Right lobe of liver (tissue), 6 donors: ENCODE data around the gene CACNA1D. TPM values are rescaled to one million over a fixed set of nuclear protein-coding genes. Genes with fewer than 3 reads are reported as not detected.

ENCODE experiments used
- ATAC-seq, 4 donors: fragments of 200-7000 bp; cut with Tn5 transposase; one replicate each; pipeline ENCODE4 v1.9.1; 2020; ENCODE audit warnings: mild to moderate bottlenecking in 4 of 4, moderate library complexity in 4 of 4
- DNase-seq, 3 donors: peaks; one replicate each; pipeline ENCODE4 v3.0.0-alpha.2; 2020
- H3K27ac ChIP-seq, 3 donors: fragments of 200-600 bp; one replicate each; pipeline ENCODE4 v1.8.0; 2022
- H3K27me3 ChIP-seq, 2 donors: fragments of 200-600 bp; one replicate each; pipeline ENCODE4 v1.8.0; 2022
- H3K36me3 ChIP-seq, 4 donors: fragments of 200-600 bp; sonication (generic) in 1 of 4; one replicate each; pipeline versions ENCODE4 v1.5.1 to v1.8.0; 2017 to 2022; ENCODE audit warnings: control low read depth in 1 of 4
- H3K4me1 ChIP-seq, 4 donors: fragments of 200-600 bp; sonication (generic) in 1 of 4; one replicate each; pipeline versions ENCODE4 v1.5.1 to v1.8.0; 2017 to 2022; ENCODE audit warnings: control low read depth in 1 of 4
- H3K4me3 ChIP-seq, 3 donors: fragments of 200-600 bp; one replicate each; pipeline ENCODE4 v1.8.0; 2022
- H3K9me3 ChIP-seq, 4 donors: fragments of 200-600 bp; sonication (generic) in 1 of 4; one replicate each; pipeline versions ENCODE4 v1.5.1 to v1.8.0; 2017 to 2022; ENCODE audit warnings: control low read depth in 1 of 4
- CTCF ChIP-seq, 4 donors: fragments of 200-600 bp in 3 of 4; fragments of 450-650 bp in 1 of 4; IDR thresholded peaks; one replicate each; pipeline versions ENCODE4 v1.5.1 to v1.8.0; 2016 to 2022; ENCODE audit warnings: antibody characterized with exemption in 4 of 4, mild to moderate bottlenecking in 2 of 4
- POLR2A ChIP-seq: fragments of 450-650 bp; IDR thresholded peaks from one replicate; pipeline ENCODE4 v1.6.1; 2017; ENCODE audit warnings: antibody characterized with exemption, mild to moderate bottlenecking
- WGBS: methylation state at CpG from one replicate; pipeline ENCODE4 v1.1.6; 2018; ENCODE audit warnings: low coverage, low lambda C conversion rate; ENCODE audit not compliant: insufficient coverage; ENCODE audit errors: missing lambda C conversion rate; 5-methylcytosine and 5-hydroxymethylcytosine counted together
- intact Hi-C, 2 donors: fragments of 100-400 bp; cut with DNase I; formaldehyde crosslinking; loops; one replicate each; pipeline versions ENCODE4 v1.11.2 to v1.14.1; 2022
- total RNA-seq, 6 experiments: library from RNA; depleted of rRNA in 2 of 6; stranded (reverse); fragments of >200 nt in 2 of 6; fragmentation: NEBNext Ultra II Directional in 3 of 6; extraction: Animal tissue kit (Norgen Biotek cat#: 25700) in 3 of 6; gene quantifications; one replicate each; pipeline versions ENCODE4 v1.1.0 to v1.2.4, GENCODE V29; 2016 to 2023
- donor health status: DM: no; HTN: yes; CAD: no.
- donor health status: DM: no; HTN: no; CAD: no.
- donor health status: DM: no; HTN: no; CAD: no.
- donor health status: DM: no; HTN: yes; CAD: no.
- donor health status: DM: no; HTN: yes; CAD: no.

Gene CACNA1D
- total RNA-seq, 6 experiments from 2014 or later = 5.5 to 12.7 (median 9.3) TPM

GRCh38 chr3:53618524-53618906, 124.1 kb downstream of the CACNA1D start:
- TF ChIP-seq POLR2A (no peak), CTCF (IDR thresholded peaks at IDR 0.05) (no peak)
- ATAC-seq (no peak), DNase-seq (no peak)
- H3K27me3 ChIP-seq = no peaks in the 10 kb centered on the region
- WGBS = 90% methylated on average over 5 of the region's 6 CpGs
- no peaks in the 10 kb centered on the region for H3K9me3 ChIP-seq
- intact Hi-C loops = no loop called here
- no peaks in the 10 kb centered on the region for H3K36me3 ChIP-seq
- no peak overlapping the region for H3K4me3 ChIP-seq
- H3K27ac ChIP-seq = no peak overlapping the region
- H3K4me1 ChIP-seq = no peaks in the 10 kb centered on the region

- DNase-seq (no peak), ATAC-seq (no peak)
- Histone ChIP-seq H3K4me1 (no peaks in the 10 kb centered on the region), H3K27me3 (no peaks in the 10 kb centered on the region), H3K4me3 (no peak overlapping the region), H3K27ac (no peak overlapping the region), H3K9me3 (no peaks in the 10 kb centered on the region), H3K36me3 (no peaks in the 10 kb centered on the region)
- TF ChIP-seq POLR2A (no peak), CTCF (IDR thresholded peaks at IDR 0.05) (no peak)
- intact Hi-C loops = no loop called here
- WGBS = no CpG with 5 or more reads among the region's 5 CpGs
These were observed 124.5 kb downstream of the CACNA1D start for GRCh38 chr3:53618936-53619335.

GRCh38 chr3:53624061-53624857, 129.8 kb downstream of the CACNA1D start:
- Histone ChIP-seq H3K4me3 (no peak overlapping the region), H3K27ac (no peak overlapping the region)
- TF ChIP-seq CTCF (IDR thresholded peaks at IDR 0.05) (no peak), POLR2A (no peak)

GRCh38 chr3:53626876-53627275, 132.5 kb downstream of the CACNA1D start:
- no peaks in the 10 kb centered on the region for H3K4me1 ChIP-seq
- H3K4me3 ChIP-seq = no peak overlapping the region
- TF ChIP-seq POLR2A (no peak), CTCF (IDR thresholded peaks at IDR 0.05) (no peak)
- no peaks in the 10 kb centered on the region for H3K27me3 ChIP-seq
- no peaks in the 10 kb centered on the region for H3K9me3 ChIP-seq
- no peaks in the 10 kb centered on the region for H3K36me3 ChIP-seq
- DNase-seq (no peak), ATAC-seq (no peak)
- 67% methylated on average over 2 of the region's 3 CpGs for WGBS
- intact Hi-C loops = no loop called here
- H3K27ac ChIP-seq = no peak overlapping the region

More at GRCh38 chr3:53624061-53624857, 129.8 kb downstream of the CACNA1D start:
- intact Hi-C loops = no loop called here
- Histone ChIP-seq H3K4me1 (no peaks in the 10 kb centered on the region), H3K9me3 (no peaks in the 10 kb centered on the region), H3K36me3 (no peaks in the 10 kb centered on the region), H3K27me3 (no peaks in the 10 kb centered on the region)
- ATAC-seq (no peak), DNase-seq (no peak)
- WGBS = 70% methylated on average over 7 of the region's 10 CpGs
